Renal pelvis (tissue), 4 donors: ENCODE data around the gene DYNLT5. TPM values are rescaled to one million over a fixed set of nuclear protein-coding genes. Genes with fewer than 3 reads are reported as not detected.
A peak's percentile ranks its signal among the peaks of the same experiment; 100 is the strongest.

Source experiments
- DNase-seq: peaks from one replicate; pipeline ENCODE4 v3.0.0-alpha.2; 2013
- polyA plus RNA-seq, 3 donors: library from polyadenylated mRNA; unstranded; fragments of 120-200 nt; gene quantifications; one replicate each; pipeline ENCODE4 v1.2.1, GENCODE V29; 2013; ENCODE audit not compliant: insufficient read length in 3 of 3

DYNLT5 gene
- polyA plus RNA-seq, 3 donors, result 1.7 to 2.2 (median 1.8) TPM

DNA sequence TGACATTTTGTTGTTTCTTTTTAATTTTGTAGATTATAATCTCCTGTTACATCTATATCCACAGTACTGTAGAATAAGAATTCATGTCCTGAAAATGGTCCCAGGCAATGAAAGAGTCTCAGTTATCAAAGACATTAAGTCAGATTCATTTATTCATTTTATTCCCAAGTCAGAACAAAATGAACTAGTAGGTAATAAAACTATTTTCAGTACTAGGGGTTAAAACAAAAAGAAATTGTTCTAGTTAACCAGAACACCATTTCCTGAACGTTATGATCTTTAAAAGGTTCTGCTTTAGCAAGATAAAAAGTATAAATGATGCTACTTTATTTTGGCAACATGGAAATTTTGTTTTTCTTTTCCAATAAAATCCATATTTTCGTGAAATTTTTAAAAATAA lies 6.8 kb upstream of the DYNLT5 start:
- no peak for DNase-seq

DNA sequence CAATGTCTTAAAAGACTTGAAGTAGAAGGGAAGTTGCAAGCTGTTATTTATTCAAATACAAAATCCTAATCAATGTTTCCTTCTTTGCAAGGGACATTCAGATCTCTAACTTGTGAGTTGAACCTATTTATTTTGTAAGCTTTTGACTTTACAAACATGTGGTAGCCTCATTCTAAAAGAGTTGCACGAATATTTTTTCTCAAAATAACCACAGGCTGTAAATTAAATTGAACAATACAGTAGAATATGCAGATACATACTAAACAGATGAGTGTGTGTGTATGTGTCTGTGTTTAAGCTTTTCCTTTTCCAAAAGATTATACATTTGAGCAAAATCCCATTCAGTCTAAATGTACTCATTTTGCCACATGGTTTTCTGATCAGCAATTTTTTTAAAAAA lies 4.8 kb upstream of the DYNLT5 start:
- DNase-seq, result no peak

- DNase-seq, result no peak
Measured at GRCh38 chr1:66750577-66750976, 1.7 kb upstream of the DYNLT5 start.

DNA sequence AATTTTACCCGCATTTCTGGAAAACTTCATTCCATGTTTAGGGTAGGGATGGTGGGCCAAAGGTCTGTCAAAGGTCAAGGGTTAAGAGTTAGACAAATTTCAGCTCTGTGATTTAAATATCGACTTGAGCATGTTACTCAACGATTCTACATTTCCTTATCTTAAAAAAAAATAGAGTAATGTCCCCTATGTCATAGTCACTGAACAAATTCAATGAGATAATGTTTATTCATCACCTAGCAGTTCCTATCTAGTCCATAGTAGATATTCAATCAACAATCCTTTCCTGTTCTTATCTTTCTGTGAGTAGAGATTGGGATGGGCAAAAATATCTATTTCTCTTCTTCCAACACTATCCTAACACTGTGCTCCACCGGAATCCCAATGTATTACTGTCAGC lies 1.1 kb upstream of the DYNLT5 start:
- DNase-seq, result no peak

DNA sequence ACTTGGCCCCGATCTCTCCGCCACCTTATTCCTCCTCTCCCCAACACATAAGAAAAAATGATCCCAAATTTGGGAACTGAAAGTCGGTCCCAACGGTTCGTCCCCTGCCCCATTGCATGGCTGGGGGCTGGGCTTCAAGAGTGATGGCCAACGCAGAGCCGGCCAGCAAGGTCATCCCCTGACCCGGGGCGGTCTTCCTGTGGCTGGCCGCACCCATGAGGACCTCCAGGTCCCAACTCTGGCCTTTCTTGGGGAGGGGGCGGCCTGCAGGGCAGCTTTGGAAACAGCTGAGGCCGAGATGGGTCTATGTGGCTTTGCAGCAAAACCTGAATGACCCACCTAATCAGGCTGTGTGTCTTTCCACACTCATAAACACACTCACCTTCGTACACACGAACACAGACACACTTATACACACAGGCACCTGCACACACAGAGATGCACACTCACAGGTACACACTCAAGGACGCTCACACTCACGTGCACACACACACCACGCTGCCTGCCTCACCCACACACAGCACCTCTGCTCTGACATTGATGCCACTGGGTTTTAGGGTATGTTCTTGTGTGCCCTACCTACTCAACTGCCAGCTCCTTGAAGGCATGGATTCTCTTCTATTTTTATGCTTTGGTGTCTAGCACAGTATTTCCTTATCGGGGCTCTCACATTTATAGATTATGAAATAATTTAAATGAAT lies 562 bp downstream of the DYNLT5 start:
- no peak for DNase-seq

- DNase-seq, result no peak
Measured at GRCh38 chr1:66757722-66758240, 5.5 kb downstream of the DYNLT5 start.

- DNase-seq, result no peak
Measured at GRCh38 chr1:66758241-66758755, 6.0 kb downstream of the DYNLT5 start.

GRCh38 chr1:66760506-66760905 lies 8.2 kb downstream of the DYNLT5 start:
- DNase-seq, result no peak

- DNase-seq, result no peak
Measured at GRCh38 chr1:66761221-66761620, 9.0 kb downstream of the DYNLT5 start.

GRCh38 chr1:66764994-66765578 lies 12.8 kb downstream of the DYNLT5 start:
- DNase-seq, result peak; percentile 26

GRCh38 chr1:66767626-66768025 lies 15.4 kb downstream of the DYNLT5 start:
- DNase-seq, result no peak

GRCh38 chr1:66768965-66769364 lies 16.7 kb downstream of the DYNLT5 start:
- DNase-seq, result no peak

DNA sequence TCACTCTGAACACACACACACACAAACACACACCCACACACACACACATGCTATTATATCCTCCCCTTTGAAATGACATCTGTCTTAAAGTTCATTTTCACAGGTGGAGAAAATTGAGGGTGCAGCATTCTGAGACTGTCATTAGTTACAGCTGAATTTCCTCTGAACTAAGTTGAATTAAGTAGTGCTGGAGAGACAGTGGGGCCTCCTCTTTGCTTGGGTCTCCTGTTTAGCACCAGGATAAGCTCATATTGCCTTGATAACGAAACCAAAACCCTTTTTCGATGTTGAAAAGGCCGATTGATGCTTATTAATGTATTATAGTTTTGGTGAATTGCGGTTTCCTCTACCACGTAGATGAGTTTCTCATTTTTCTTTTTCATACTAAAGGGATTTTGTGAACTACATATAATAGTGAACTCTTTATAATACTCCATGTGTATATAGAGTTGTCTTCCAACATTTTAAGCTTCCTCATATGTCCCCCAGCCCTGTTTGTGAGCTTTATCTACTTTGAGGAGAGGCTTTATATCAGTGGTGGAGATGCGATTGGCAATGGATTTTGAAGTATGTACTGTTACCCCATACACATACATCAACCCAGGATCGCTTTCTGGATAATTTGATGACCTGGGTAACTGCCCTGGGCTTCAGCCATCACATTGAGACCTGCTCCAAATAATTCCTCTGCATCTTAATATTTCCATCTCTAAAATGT lies 17.4 kb downstream of the DYNLT5 start:
- no peak for DNase-seq

DNA sequence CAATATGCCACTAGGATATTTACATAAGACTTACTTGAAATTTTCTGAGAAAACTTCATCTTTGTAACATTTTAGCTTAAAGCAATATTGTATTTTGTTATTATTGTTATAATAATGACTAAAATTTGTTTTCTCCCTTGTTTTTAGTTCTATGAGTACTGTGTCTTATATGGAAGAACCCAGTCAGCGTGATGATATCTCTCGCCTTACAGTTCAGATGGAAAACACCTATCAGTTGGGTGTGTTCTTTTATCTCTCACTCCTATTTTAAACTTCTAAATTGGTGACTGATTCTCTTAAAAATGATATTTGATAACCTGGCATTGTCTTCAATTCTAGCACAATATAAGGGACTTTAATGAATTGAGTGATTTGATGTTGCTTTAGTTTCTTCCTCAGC lies 18.0 kb downstream of the DYNLT5 start:
- DNase-seq, result no peak

- no peak for DNase-seq
Measured at GRCh38 chr1:66770694-66771093, 18.4 kb downstream of the DYNLT5 start.

DNA sequence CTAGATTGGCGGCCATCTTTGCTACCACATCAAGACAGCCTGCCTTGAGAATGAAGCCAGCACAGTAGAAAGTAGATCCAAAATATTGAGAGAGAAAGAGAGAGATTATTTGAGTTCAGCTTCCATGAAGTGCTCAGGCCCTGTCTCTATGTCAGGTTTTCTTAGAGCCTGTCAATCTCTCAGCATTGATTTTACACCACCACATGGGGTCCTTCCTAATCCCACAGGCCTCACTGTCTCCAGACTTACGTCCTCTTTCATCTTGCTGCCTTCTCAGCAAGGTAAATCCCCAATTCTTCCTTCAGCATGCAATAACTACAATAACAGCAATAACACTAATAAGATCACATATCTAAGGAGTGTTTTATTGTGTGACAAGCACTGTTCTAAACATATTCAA lies 21.0 kb downstream of the DYNLT5 start:
- DNase-seq, result no peak

DNA sequence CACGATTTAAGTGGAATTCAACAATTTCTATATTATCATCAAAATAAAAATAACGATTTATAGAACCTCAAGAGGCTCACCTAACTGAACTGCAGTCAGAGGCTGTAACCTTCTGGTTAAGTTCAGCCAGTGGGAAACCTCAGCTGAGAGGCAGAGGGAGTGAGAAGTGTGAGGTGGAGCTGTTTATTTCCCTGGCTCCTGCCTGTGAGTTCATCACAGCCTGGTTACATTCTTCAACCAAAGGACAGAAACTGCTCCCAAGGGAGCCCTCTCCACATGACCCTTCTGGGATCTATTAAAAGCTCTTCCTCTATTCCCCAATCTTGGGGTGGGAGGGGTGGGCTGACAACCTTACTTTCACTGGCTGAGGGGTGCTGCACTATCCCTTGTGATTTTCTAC lies 22.2 kb downstream of the DYNLT5 start:
- DNase-seq, result no peak

DNA sequence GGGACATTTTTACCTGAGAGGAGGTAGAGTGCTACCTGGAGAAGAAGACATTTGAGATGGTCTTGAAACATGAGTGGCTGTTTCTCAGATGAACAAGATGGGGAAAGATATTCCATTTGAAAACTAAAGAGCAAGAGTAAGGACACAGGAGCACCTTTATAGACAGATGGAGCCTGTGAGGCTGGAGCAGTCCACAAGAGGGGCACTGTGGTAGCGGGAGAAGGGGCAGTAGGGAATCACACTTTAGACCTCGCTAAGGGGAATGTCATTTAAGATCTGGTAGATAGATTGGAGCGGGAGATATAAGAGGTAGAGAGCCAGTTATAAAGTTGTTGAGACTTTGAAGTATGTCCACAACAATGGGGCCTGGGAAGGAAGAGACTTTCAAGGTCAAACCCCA lies 23.4 kb downstream of the DYNLT5 start:
- DNase-seq, result no peak

GRCh38 chr1:66777831-66778230 lies 25.6 kb downstream of the DYNLT5 start:
- DNase-seq, result no peak

GRCh38 chr1:66778266-66778665 lies 26.0 kb downstream of the DYNLT5 start:
- DNase-seq, result peak; percentile 21

DNA sequence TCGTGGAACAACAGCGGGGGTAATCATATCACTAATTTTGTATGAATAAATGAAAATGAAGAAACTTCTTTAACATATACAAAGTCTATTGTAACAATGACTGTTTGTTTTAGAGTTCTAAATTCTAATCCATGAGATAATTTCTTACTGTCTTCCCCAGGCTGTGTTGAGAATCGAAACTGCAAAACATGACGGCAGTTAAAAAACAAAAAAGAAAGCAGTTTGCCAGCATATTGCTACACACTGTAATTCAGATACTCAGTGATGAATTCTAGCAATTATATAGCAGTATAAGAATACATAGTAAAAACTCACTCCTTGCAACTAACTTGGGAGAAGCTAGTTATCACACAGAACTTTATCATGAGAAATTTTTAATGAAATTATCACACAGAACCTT lies 26.7 kb downstream of the DYNLT5 start:
- DNase-seq, result no peak

DNA sequence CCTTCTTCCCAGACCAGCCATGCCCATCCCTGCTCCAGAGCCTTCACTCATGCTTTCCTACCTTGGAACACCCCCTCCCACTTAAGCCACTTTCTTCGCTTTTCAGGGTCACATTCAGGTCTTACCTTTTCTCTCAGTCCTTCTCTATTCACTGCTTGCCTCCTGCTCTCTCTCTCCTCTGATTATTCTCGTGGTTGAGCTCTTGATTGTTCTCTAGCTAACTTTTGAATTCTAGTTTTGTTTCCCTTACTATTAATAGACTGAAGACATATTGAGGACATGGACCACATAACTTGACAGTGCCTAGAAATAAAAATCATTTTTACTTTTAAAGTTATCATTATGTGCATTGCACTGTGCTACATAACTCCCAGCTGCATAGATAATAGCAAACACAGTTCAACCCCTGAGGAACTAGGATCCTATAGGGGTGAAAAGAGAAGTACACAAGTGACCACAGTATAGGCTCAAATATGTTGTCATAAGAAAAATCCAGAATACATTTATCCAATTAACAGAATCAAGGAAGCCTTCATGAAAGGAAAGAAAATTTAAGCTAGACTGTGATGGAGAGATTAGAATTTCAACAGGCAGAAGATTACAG lies 27.3 kb downstream of the DYNLT5 start:
- no peak for DNase-seq
